Panc1 (cell line): ENCODE measurements around the gene LAMA5. TPM values are rescaled to one million over a fixed set of nuclear protein-coding genes. Genes with fewer than 3 reads are reported as not detected.

ENCODE experiments used
- ATAC-seq: fragments of 200-7000 bp; cut with Tn5 transposase; 2 replicates; pipeline ENCODE4 v1.9.1; 2020; ENCODE audit warnings: mild to moderate bottlenecking, moderate library complexity
- BruUV-seq: library from RNA; stranded (reverse); fragments of 400-500 nt; replicated peaks from 2 replicates; lab custom pipeline; 2021; lab: Mats Ljungman, UMichigan
- CTCF ChIA-PET: fragments of 300-600 bp; sonication (Branson Sonifier 250); formaldehyde crosslinking; loops from one replicate; lab custom pipeline; 2022; ENCODE audit warnings: antibody characterized with exemption; lab: Charles Lee
- POLR2A ChIA-PET: fragments of 300-600 bp; sonication (Branson Sonifier 250); formaldehyde crosslinking; loops from one replicate; lab custom pipeline; 2022; ENCODE audit warnings: antibody characterized with exemption; lab: Charles Lee
- DNase-seq: peaks from one replicate; pipeline ENCODE4 v3.0.0-alpha.2; 2010; ENCODE audit warnings: low read depth, low spot score
- H3K27ac ChIP-seq: 2 replicates; pipeline ENCODE4 v1.5.1; 2011; ENCODE audit warnings: mild to moderate bottlenecking, low read length, inconsistent platforms
- H3K27me3 ChIP-seq: fragments of 200-500 bp; sonication (Bioruptor generic); 2 replicates; pipeline ENCODE4 v1.6.0; 2014; ENCODE audit warnings: low read length, inconsistent platforms; ENCODE audit not compliant: control insufficient read depth, insufficient read depth
- H3K36me3 ChIP-seq: fragments of 200-500 bp; sonication (Bioruptor generic); 2 replicates; pipeline ENCODE4 v1.5.1; 2014; ENCODE audit warnings: inconsistent platforms, mild to moderate bottlenecking, low read length, moderate library complexity; ENCODE audit not compliant: control insufficient read depth, insufficient read depth
- H3K4me1 ChIP-seq: 2 replicates; pipeline ENCODE4 v1.5.1; 2011; ENCODE audit warnings: inconsistent platforms, mild to moderate bottlenecking, low read length, moderate library complexity; ENCODE audit not compliant: control insufficient read depth, insufficient read depth
- H3K4me3 ChIP-seq, 2 experiments: 2 replicates each; pipeline ENCODE4 v1.5.1; 2011 to 2012; ENCODE audit warnings: low read depth in 2 of 2, low read length in 2 of 2, mild to moderate bottlenecking in 2 of 2, inconsistent platforms in 1 of 2, moderate library complexity in 1 of 2
- H3K9me3 ChIP-seq: fragments of 200-500 bp; sonication (Bioruptor generic); 2 replicates; pipeline ENCODE4 v1.5.1; 2014; ENCODE audit warnings: low read depth, mild to moderate bottlenecking, inconsistent platforms, low read length, moderate library complexity; ENCODE audit not compliant: control insufficient read depth, insufficient read depth
- POLR2AphosphoS5 ChIP-seq: IDR thresholded peaks from 2 replicates; pipeline ENCODE4 v1.6.1; 2012; ENCODE audit warnings: mild to moderate bottlenecking, low read depth, low read length, moderate library complexity
- SIN3A ChIP-seq: IDR thresholded peaks from 2 replicates; pipeline ENCODE4 v1.6.1; 2012; ENCODE audit warnings: low read depth, mild to moderate bottlenecking, low read length, moderate library complexity, borderline replicate concordance; ENCODE audit not compliant: insufficient read depth
- TCF7L2 ChIP-seq: IDR thresholded peaks from 2 replicates; pipeline ENCODE4 v1.6.1; 2011; ENCODE audit warnings: mild to moderate bottlenecking, low read depth, low read length, inconsistent platforms
- in situ Hi-C: cut with HindIII; loops from 2 replicates; pipeline ENCODE4 v1.10.0; 2016; ENCODE audit warnings: low sequenced_read_pairs, low pct_unique_long_range_greater_than_20kb
- intact Hi-C: fragments of 100-400 bp; cut with micrococcal nuclease; formaldehyde crosslinking; loops from one replicate; pipeline ENCODE4 v1.10.0; 2022; ENCODE audit not compliant: unreplicated experiment
- total RNA-seq: library from RNA; stranded (reverse); gene quantifications from one replicate; pipeline ENCODE4 v1.2.1, GENCODE V29; 2021; ENCODE audit not compliant: unreplicated experiment
- TF ChIP-seq, protein P1 (sequence below): fragments of 450-650 bp; IDR thresholded peaks from 2 replicates; pipeline ENCODE4 v1.5.1; 2017; ENCODE audit warnings: mild to moderate bottlenecking
- TF ChIP-seq, protein P2 (sequence below), 2 experiments: IDR thresholded peaks; 2 replicates each; pipeline ENCODE4 v1.6.1; 2011 to 2012; ENCODE audit warnings: low read depth in 2 of 2, control low read depth in 1 of 2, low read length in 1 of 2, mild to moderate bottlenecking in 1 of 2, moderate library complexity in 1 of 2; ENCODE audit not compliant: insufficient read depth in 1 of 2

The LAMA5 gene
- total RNA-seq, 1 experiment from 2014 or later = 497 TPM

DNA sequence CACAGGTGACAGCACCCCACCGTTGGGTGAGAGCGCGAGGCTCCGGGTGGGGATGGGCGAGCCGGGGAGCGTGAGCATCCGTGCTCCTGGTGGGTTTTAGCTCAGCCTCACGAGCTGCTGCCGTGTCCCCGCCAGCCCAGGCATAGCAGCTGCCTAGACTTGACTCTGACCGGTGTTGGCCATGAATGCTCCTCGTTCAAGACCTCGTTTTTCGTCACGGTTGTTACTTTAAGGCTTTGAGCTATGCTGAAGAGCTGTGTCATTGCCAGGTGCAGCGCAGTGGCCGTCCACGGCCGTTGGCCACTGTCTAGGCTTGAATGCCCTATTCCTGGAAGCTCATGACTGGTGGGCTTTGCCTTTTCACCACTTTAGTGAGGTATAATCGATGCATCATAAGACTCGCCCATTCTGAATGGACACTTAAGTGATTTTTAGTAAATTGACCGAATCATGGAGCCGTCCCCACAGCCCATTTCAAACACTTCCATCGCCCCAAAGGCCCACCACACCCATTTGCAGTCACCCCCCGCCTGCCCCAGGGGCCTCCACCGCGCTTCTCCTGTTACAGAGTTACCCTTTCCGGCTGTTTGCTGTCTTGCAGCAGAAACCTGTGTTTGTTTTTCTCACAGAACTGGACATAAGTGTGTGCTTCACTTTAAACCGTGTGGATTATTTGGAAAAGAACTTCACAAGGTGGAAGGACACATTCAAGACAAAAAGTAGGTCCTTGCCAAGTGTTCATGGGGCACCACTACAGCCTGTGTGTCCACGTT, 85.8 kb downstream of the LAMA5 start:
- ChIA-PET POLR2A (no interaction called here), CTCF (no interaction called here)
- H3K27me3 ChIP-seq = no peaks in the 10 kb centered on the region
- no peak for TF ChIP-seq POLR2AphosphoS5
- no peak for TF ChIP-seq SIN3A
- TF ChIP-seq TCF7L2 = no peak
- TF ChIP-seq, protein P1, sequence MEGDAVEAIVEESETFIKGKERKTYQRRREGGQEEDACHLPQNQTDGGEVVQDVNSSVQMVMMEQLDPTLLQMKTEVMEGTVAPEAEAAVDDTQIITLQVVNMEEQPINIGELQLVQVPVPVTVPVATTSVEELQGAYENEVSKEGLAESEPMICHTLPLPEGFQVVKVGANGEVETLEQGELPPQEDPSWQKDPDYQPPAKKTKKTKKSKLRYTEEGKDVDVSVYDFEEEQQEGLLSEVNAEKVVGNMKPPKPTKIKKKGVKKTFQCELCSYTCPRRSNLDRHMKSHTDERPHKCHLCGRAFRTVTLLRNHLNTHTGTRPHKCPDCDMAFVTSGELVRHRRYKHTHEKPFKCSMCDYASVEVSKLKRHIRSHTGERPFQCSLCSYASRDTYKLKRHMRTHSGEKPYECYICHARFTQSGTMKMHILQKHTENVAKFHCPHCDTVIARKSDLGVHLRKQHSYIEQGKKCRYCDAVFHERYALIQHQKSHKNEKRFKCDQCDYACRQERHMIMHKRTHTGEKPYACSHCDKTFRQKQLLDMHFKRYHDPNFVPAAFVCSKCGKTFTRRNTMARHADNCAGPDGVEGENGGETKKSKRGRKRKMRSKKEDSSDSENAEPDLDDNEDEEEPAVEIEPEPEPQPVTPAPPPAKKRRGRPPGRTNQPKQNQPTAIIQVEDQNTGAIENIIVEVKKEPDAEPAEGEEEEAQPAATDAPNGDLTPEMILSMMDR = no peak
- TF ChIP-seq, protein P2, sequence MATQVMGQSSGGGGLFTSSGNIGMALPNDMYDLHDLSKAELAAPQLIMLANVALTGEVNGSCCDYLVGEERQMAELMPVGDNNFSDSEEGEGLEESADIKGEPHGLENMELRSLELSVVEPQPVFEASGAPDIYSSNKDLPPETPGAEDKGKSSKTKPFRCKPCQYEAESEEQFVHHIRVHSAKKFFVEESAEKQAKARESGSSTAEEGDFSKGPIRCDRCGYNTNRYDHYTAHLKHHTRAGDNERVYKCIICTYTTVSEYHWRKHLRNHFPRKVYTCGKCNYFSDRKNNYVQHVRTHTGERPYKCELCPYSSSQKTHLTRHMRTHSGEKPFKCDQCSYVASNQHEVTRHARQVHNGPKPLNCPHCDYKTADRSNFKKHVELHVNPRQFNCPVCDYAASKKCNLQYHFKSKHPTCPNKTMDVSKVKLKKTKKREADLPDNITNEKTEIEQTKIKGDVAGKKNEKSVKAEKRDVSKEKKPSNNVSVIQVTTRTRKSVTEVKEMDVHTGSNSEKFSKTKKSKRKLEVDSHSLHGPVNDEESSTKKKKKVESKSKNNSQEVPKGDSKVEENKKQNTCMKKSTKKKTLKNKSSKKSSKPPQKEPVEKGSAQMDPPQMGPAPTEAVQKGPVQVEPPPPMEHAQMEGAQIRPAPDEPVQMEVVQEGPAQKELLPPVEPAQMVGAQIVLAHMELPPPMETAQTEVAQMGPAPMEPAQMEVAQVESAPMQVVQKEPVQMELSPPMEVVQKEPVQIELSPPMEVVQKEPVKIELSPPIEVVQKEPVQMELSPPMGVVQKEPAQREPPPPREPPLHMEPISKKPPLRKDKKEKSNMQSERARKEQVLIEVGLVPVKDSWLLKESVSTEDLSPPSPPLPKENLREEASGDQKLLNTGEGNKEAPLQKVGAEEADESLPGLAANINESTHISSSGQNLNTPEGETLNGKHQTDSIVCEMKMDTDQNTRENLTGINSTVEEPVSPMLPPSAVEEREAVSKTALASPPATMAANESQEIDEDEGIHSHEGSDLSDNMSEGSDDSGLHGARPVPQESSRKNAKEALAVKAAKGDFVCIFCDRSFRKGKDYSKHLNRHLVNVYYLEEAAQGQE (IDR thresholded peaks at IDR 0.05; ENCODE audit: insufficient read depth in 1 of 2, low read depth in 2 of 2, low read length in 1 of 2) = no peak
- BruUV-seq = no TSS peak
- in situ Hi-C loops = no loop called here
- H3K36me3 ChIP-seq = peaks cover 5% of the 10 kb centered on the region; the same call in 1 of the 2 replicates
- no peaks in the 10 kb centered on the region for H3K9me3 ChIP-seq
- intact Hi-C loops = no loop called here
- no peak overlapping the region for H3K27ac ChIP-seq
- DNase-seq = no peak
- H3K4me1 ChIP-seq = no peaks in the 10 kb centered on the region
- no peak overlapping the region for H3K4me3 ChIP-seq
- no peak for ATAC-seq

DNA sequence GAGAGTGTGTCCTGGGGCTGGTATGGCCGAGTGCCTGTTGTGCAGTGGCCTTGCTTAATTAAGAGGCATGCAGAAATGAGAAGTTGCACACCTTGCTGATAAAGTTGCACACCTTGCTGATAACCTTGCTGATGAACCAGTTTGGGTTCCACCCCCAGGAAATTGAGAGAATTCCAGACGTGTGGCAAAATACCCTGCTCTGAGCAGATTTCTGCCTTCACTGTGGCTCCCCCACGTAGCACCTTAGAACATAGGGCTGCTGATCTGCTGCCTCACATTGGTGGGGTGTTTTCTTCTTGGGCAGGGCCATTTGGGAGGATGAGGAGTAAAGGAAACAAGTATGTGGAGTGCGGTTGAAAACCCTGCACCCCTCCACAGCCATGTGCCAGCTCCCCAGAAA, 86.8 kb downstream of the LAMA5 start:
- no peaks in the 10 kb centered on the region for H3K27me3 ChIP-seq
- no peak overlapping the region for H3K27ac ChIP-seq
- H3K9me3 ChIP-seq = no peaks in the 10 kb centered on the region
- H3K36me3 ChIP-seq = peaks cover 5% of the 10 kb centered on the region; the same call in 1 of the 2 replicates
- H3K4me1 ChIP-seq = no peaks in the 10 kb centered on the region
- ChIA-PET POLR2A (no interaction called here), CTCF (no interaction called here)
- no TSS peak for BruUV-seq
- TF ChIP-seq POLR2AphosphoS5 = no peak
- TF ChIP-seq, protein P1 = no peak
- TF ChIP-seq, protein P2 (IDR thresholded peaks at IDR 0.05; ENCODE audit: insufficient read depth in 1 of 2, low read depth in 2 of 2, low read length in 1 of 2) = no peak
- TF ChIP-seq SIN3A = no peak
- no peak for TF ChIP-seq TCF7L2
- no peak overlapping the region for H3K4me3 ChIP-seq
- DNase-seq (no peak), ATAC-seq (no peak)
- in situ Hi-C loops (no loop called here), intact Hi-C loops (no loop called here)
